Stimulated activated CD4-positive, alpha-beta T cell treated with anti-CD3 and anti-CD28 coated beads, Interleukin-1b, Interleukin-23, amount 100 ng/mL, for 4 hours (primary cell): ENCODE results near the gene AIG1.

Experiments used
- DNase-seq, 2 donors: peaks; one replicate each; pipeline ENCODE4 v3.0.0-alpha.2; 2020; ENCODE audit warnings: low read depth in 2 of 2

AIG1 gene

GRCh38 chr6:143096403-143096802, 35.7 kb downstream of the AIG1 start:
- DNase-seq = no peak

- peak in 1 of 2 donors; percentile 1 for DNase-seq
These were observed 36.6 kb downstream of the AIG1 start for GRCh38 chr6:143097224-143097795.

GRCh38 chr6:143098054-143098671, 37.5 kb downstream of the AIG1 start:
- no peak for DNase-seq

DNA sequence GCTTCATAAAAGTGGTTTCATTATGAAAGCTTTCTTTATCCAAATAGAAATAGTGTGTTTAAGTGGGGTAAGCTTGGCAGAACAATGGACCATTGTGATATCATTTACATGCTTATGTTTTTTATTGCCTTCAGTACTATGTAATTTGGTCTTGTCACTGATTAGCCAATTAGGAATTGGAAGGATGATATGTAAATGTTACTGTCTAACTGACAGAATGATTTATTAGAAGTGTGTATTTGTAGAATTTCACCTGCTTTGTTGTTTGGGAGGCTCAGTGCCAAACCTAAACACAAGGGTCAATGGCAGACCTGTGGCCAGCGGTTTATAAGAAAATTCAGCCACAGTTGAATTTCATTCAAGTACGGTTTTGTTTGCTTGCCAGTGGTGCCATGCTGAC, 39.0 kb downstream of the AIG1 start:
- no peak for DNase-seq

DNA sequence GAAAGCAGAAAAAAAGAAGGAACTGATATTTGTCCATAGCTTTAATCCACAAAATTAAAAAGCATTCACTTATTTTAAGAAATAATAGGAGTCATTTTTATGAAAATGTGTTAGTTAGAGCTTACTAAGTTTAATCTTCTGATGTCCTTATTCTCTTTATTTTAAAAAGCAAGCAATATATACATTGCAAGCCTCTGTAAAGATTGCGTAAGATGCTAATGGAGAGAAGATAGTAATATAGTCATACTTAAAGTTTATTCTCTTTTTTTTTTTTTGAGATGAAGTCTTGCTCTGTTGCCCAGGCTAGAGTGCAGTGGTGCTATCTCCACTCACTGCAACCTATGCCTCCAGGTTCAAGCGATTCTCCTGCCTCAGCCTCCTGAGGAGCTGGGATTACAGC, 39.7 kb downstream of the AIG1 start:
- no peak for DNase-seq

GRCh38 chr6:143103916-143104315, 43.2 kb downstream of the AIG1 start:
- no peak for DNase-seq

DNA sequence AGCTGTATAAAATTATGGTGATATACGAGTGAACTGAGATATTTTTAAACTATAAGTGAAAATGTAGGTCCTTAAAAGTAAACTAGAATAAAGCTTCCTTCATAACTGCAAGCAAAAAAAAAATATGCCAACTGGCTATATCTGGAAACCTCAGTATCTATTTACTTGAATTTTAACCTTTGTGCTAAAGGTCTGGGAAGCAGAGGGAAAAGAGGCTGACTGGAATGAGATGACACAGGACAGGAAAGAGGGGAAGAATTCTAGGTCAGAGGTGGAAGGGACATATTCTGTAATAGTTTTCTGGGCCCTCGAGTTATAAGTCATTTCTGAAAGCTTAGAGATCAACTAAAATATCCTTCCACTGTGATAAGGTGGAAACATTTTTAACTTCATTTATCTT, 46.8 kb downstream of the AIG1 start:
- DNase-seq = no peak

DNA sequence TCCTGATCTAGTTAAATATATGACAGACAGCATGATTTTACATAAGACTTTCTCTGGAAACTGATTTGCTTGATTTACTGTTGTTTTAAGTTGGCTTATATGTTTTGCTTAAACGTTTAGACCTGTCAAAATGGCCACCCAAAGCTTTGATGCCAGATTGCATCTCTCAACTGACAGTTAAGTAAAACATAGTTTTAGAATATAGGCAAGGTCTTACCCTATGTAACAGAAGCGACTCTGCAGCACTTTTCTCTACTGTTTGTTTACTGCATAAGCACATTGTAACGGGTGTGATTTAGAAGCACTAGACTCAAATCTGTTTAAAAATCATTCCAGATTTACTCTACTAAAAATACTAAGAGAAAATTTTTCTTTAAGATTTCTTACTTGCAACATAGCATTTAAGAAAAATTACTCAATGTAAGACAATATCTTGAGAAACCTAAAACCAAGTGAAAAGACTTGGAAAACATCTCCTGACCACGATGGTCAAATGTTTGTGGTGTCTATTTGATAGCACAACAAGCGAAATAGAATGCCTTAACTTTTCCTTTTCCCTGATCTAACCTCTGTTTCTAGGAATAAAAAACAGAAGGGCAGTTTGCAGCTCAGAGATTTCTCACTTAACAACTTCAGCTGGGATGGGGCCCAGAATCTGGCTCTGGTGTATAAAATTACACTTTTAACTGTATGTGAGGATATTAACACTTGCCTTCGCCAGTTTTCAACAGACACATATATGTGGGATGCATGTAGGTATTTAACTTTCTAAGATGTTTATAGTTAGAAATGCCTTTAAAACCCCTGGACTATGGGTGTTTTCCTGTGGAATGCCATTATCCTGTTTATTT, 47.4 kb downstream of the AIG1 start:
- DNase-seq = no peak

DNA sequence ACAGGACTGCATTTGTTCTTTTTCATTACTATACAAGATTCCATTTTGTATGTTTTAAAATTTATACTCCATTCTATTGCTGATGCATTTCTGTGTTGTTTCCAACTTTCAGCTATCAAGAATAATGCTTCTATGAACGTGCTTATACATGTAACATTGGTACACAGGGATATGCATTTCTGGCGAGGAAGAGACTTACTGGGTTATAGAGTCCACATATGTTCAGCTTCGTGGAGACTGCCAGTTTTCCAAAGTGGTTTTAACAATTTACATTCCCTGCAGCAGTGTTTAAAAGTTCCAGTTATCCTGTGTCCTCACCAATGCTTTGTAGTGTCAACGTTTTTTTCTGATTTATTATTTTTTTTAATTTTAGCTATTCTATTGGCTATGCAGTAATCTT, 48.5 kb downstream of the AIG1 start:
- no peak for DNase-seq

- no peak for DNase-seq
These were observed 49.9 kb downstream of the AIG1 start for GRCh38 chr6:143110572-143110971.

- no peak for DNase-seq
These were observed 50.3 kb downstream of the AIG1 start for GRCh38 chr6:143110996-143111395.

- no peak for DNase-seq
These were observed 50.8 kb downstream of the AIG1 start for GRCh38 chr6:143111443-143111842.

- DNase-seq = no peak
These were observed 51.5 kb downstream of the AIG1 start for GRCh38 chr6:143112084-143112768.

- no peak for DNase-seq
These were observed 52.1 kb downstream of the AIG1 start for GRCh38 chr6:143112837-143113236.

DNA sequence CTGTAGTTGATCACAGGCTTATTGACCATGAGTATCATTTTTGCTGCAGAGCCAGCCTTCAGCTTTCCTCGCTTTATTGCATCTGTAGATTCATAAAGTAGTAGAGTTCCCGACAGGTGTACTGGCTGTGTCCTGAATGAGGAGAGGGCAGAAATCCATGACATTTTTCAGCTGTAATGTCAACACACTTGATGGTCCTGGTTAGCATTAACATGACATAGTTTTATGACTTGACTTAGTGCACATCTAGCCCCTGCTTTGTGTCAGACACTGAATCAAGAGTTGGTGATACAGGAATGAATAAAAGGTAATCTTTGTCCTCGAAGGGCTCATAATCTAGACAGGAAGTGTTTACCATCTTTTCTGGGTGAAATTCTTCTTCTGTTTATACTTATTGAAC, 55.0 kb downstream of the AIG1 start:
- no peak for DNase-seq

- no peak for DNase-seq
These were observed 56.4 kb downstream of the AIG1 start for GRCh38 chr6:143117108-143117507.

GRCh38 chr6:143119260-143119659, 58.6 kb downstream of the AIG1 start:
- no peak for DNase-seq

DNA sequence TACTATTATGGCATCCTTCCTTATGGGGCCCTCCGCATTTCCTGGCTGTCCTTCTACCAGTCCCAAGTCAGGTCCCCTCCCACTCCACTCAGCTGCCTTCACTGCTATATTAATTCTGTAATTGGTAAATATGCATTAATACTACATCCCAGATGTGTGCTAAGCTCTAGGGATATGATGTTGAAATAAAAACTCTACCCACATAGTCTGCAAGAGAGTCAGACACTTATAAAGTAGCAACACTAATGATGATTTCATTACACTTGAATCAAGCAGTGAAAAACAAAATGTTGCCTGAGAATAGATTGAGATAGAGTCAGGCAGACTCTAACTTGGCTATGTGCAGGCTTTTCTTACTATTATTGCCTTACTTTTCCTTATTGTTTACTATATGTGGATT, 62.4 kb downstream of the AIG1 start:
- no peak for DNase-seq

DNA sequence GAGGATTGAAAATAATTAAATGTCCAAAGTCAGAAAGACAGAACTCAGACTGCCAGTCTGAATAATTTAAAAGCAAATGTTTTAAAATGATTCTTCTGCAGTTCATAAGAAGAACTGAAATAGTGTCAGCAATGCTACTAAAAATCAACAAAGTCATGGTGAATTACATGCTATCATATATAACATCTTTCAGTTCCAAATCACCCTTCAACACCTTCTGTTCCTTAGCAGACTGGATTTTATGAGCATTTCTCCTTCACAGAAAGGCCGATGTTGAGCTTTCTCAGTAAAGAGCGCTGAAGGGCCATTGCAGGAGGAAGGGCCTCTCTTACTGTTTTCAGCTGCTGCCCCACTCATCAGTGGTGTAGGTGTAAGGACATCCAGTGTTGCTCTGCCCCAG, 63.3 kb downstream of the AIG1 start:
- no peak for DNase-seq

- DNase-seq = no peak
These were observed 64.8 kb downstream of the AIG1 start for GRCh38 chr6:143125455-143125854.

- DNase-seq = no peak
These were observed 65.3 kb downstream of the AIG1 start for GRCh38 chr6:143125864-143126573.

- DNase-seq = no peak
These were observed 65.9 kb downstream of the AIG1 start for GRCh38 chr6:143126574-143126941.
